ENCODE data around the gene RCOR2. TPM values are rescaled to one million over a fixed set of nuclear protein-coding genes. Genes with fewer than 3 reads are reported as not detected.

The RCOR2 gene
- total and polyA plus RNA-seq, 12 donors = 0.33 to 4.5 (median 1.2) TPM; not detected in 2

DNA sequence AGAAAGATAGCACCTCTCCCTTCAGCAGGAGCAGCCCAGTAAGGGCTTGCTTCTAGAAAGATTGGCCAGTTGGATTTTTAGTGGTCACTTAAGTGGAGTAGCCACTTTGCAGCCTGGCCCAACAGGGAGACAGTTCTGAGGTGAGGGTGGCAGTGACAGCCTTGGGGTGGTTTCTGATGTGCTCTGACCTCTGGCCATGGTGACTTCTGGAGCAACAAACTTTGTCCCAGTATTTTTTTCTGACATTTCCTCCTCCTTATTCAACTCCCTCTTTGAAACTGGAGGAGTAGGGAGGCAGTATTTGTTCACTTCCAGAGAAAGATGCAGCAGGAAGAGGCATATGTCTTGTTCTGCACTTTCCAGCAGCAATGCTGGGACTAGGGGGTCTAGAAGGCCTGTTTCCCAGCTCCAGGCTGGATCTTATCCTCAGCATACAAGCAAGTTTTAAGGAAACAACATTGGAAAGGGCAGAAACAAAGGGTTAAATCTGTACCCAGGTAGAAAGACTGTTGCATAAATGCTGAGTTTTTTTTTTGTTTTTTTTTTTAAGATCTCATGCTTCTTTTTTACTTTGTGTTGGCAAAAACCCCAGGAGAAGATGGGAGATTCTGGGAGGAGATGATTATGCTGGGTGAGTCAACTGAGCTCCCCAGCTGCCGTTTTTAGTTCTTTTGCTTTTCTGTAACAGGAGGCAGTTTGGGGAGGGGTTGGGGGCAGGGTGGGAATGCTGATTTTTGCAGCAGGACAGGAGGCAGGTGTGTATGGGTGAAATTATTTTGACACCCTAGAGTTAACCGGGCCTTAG is 37.2 kb downstream of the RCOR2 start:
- TF ChIP-seq POLR2A (IDR thresholded peaks at IDR 0.05) = no peak
- TF ChIP-seq, protein P1, sequence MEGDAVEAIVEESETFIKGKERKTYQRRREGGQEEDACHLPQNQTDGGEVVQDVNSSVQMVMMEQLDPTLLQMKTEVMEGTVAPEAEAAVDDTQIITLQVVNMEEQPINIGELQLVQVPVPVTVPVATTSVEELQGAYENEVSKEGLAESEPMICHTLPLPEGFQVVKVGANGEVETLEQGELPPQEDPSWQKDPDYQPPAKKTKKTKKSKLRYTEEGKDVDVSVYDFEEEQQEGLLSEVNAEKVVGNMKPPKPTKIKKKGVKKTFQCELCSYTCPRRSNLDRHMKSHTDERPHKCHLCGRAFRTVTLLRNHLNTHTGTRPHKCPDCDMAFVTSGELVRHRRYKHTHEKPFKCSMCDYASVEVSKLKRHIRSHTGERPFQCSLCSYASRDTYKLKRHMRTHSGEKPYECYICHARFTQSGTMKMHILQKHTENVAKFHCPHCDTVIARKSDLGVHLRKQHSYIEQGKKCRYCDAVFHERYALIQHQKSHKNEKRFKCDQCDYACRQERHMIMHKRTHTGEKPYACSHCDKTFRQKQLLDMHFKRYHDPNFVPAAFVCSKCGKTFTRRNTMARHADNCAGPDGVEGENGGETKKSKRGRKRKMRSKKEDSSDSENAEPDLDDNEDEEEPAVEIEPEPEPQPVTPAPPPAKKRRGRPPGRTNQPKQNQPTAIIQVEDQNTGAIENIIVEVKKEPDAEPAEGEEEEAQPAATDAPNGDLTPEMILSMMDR (IDR thresholded peaks at IDR 0.05) = no peak
- H3K4me3 ChIP-seq = no peak overlapping the region
- no peaks in the 10 kb centered on the region for H3K27me3 ChIP-seq
- no peaks in the 10 kb centered on the region for H3K9me3 ChIP-seq (replicated peaks in 1 of 3)
- peak overlapping the region in 4 of 5 donors; percentile 5 to 72 (median 54) for H3K27ac ChIP-seq
- peak in 3 of 7 donors; percentile 34 to 55 (median 48) for DNase-seq
- intact Hi-C loops (cut with DNase I) = loop anchor here in 1 of 2 donors (5.0 kb wide), 1 partner anchor 37 kb away; no protein-coding TSS in a partner anchor
- H3K36me3 ChIP-seq (replicated peaks in 1 of 2) = no peaks in the 10 kb centered on the region
- WGBS, 4 donors = 19 to 28% (median 21%) methylated on average over 2 of the region's 2 CpGs
- peaks cover 25 to 37% of the 10 kb centered on the region in 2 donors for H3K4me1 ChIP-seq (replicated peaks in 1 of 2)

DNA sequence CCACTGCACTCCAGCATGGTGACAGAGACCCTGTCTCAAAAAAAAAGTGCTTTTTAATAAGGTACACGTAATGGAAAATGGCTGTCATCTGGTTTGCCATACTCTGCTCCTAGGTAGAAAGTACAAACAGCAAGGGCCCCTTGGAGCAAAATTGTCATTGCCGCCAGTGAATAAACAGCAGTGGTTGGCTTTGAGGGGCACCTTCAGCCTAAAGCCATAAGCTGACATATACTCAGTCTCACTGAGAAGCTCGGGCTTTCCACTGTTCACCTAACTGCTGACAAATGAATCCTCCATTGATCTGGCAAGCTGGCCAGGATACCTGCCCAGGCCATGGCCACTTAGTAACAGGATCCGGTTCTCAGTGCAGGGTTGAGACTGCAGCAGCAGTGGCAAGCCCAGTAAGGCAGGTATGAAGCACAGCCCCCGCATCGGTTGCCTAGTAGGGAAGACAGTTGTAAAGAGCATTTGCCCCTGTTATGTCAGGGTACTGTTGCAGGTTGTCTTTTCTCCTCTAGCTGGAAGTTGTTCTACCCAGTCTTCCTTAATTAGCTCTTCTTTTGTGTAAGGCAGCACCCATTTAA is 39.2 kb downstream of the RCOR2 start:
- peak overlapping the region in 1 of 5 donors; percentile 12 for H3K27ac ChIP-seq
- WGBS, 4 donors = 81 to 93% (median 86%) methylated on average over 5 to 6 of the region's 6 CpGs
- no peaks in the 10 kb centered on the region for H3K9me3 ChIP-seq (replicated peaks in 1 of 3)
- intact Hi-C loops (cut with DNase I) = loop anchor here in 1 of 2 donors (5.0 kb wide), 1 partner anchor 35 kb away; no protein-coding TSS in a partner anchor
- no peaks in the 10 kb centered on the region for H3K36me3 ChIP-seq (replicated peaks in 1 of 2)
- no peak overlapping the region for H3K4me3 ChIP-seq
- TF ChIP-seq, protein P1 (IDR thresholded peaks at IDR 0.05) = no peak
- no peak for TF ChIP-seq POLR2A (IDR thresholded peaks at IDR 0.05)
- no peaks in the 10 kb centered on the region for H3K27me3 ChIP-seq
- DNase-seq = no peak
- H3K4me1 ChIP-seq (replicated peaks in 1 of 2) = peaks cover 46 to 57% of the 10 kb centered on the region in 2 donors

DNA sequence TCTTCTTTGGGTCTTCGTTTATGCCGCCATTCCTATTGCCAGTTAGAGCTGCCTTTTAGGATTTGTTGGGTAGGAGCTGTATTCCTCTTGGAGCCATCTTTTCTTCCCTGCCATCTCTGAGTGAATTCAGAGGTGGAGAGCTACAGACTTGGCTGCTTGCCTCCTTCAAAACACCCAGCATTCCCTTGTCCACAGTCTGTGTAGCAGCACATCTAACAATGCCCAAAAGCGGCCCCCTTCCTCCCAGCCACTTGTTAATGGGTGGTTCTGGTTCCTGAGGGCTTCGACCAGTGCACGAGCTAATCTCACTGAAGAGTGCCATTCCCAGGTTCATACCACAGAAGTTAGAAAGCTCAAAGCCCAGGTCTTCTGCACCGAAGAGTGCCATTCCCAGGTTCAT is 40.3 kb downstream of the RCOR2 start:
- Histone ChIP-seq H3K4me3 (no peak overlapping the region), H3K27me3 (no peaks in the 10 kb centered on the region), H3K36me3 (replicated peaks in 1 of 2) (no peaks in the 10 kb centered on the region), H3K4me1 (replicated peaks in 1 of 2) (peaks cover 52 to 60% of the 10 kb centered on the region in 2 donors), H3K9me3 (replicated peaks in 1 of 3) (no peaks in the 10 kb centered on the region), H3K27ac (no peak overlapping the region)
- no peak for DNase-seq
- TF ChIP-seq, protein P1 (IDR thresholded peaks at IDR 0.05) = no peak
- no peak for TF ChIP-seq POLR2A (IDR thresholded peaks at IDR 0.05)
- 93 to 98% (median 96%) methylated on average over 6 of the region's 6 CpGs for WGBS, 4 donors
- intact Hi-C loops (cut with DNase I) = loop anchor here in 1 of 2 donors (5.0 kb wide), 1 partner anchor 34 kb away; no protein-coding TSS in a partner anchor

DNA sequence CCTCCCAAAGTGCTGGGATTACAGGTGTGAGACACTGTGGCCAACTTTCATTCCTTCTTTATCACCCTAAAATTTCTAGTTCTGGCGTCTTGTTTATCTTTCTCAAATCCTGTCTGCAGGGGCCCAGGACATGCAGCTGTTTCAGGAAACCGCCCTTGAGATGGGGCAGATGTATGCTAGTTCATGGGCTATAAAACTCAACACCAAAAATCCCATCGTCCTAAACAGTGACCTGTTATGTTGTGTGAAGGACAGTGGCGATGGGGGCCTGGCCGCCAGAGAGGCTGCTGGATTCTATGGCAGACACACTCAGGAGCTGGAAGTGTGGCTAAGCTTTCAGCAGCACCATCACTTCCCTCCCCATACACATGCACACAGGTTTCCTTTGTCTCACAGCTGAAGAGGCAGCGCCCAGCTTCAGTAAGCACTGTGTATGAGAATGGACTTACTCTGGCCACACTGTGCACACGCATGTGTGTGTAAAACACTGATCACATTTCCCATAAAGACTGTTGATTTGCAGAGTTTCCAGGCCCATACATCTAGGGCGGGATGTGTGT is 41.4 kb downstream of the RCOR2 start:
- Histone ChIP-seq H3K4me1 (replicated peaks in 1 of 2) (peaks cover 45 to 57% of the 10 kb centered on the region in 2 donors), H3K27me3 (no peaks in the 10 kb centered on the region), H3K4me3 (no peak overlapping the region), H3K36me3 (replicated peaks in 1 of 2) (no peaks in the 10 kb centered on the region), H3K27ac (peak overlapping the region in 1 of 5 donors; percentile 81), H3K9me3 (replicated peaks in 1 of 3) (no peaks in the 10 kb centered on the region)
- no peak for DNase-seq
- 90% methylated on average over 8 of the region's 8 CpGs for WGBS, 4 donors
- no peak for TF ChIP-seq POLR2A (IDR thresholded peaks at IDR 0.05)
- TF ChIP-seq, protein P1 (IDR thresholded peaks at IDR 0.05) = no peak
- intact Hi-C loops (cut with DNase I) = loop anchor here in 1 of 2 donors (5.0 kb wide), 1 partner anchor 33 kb away; no protein-coding TSS in a partner anchor

Measured in adrenal gland (tissue), 12 donors.